Activated CD8-positive, alpha-beta memory T cell treated with anti-CD3 and anti-CD28 coated beads, Interleukin-2, amount 50 U/mL, for 24 hours (primary cell): ENCODE measurements around the gene DEPDC4.
"Not testable (repeated sequence)": the region's sequence is repeated elsewhere in the genome, so short reads cannot be mapped to it uniquely, and the experiment has no call there.

Experiments used
- DNase-seq: peaks from one replicate; pipeline ENCODE4 v3.0.0-alpha.2; 2020; ENCODE audit errors: extremely low read depth

The DEPDC4 gene

GRCh38 chr12:100263131-100263530 is 3.7 kb downstream of the DEPDC4 start:
- no peak for DNase-seq

GRCh38 chr12:100258127-100258526 is 8.8 kb downstream of the DEPDC4 start:
- no peak for DNase-seq

GRCh38 chr12:100254876-100255275 is 12.0 kb downstream of the DEPDC4 start:
- no peak for DNase-seq

- DNase-seq, result no peak
Measured at GRCh38 chr12:100253437-100253836, 13.4 kb downstream of the DEPDC4 start.

GRCh38 chr12:100251917-100252316 is 15.0 kb downstream of the DEPDC4 start:
- DNase-seq, result no peak

GRCh38 chr12:100249941-100250340 is 16.9 kb downstream of the DEPDC4 start:
- DNase-seq, result no peak

- DNase-seq, result no peak
Measured at GRCh38 chr12:100248886-100249285, 18.0 kb downstream of the DEPDC4 start.

GRCh38 chr12:100247765-100248164 is 19.1 kb downstream of the DEPDC4 start:
- no peak for DNase-seq

GRCh38 chr12:100243137-100243536 is 23.7 kb downstream of the DEPDC4 start:
- no peak for DNase-seq

GRCh38 chr12:100239589-100239988 is 27.3 kb downstream of the DEPDC4 start:
- DNase-seq, result no peak

- DNase-seq, result no peak
Measured at GRCh38 chr12:100238801-100239200, 28.1 kb downstream of the DEPDC4 start.

- no peak for DNase-seq
Measured at GRCh38 chr12:100234591-100235304, 32.1 kb downstream of the DEPDC4 start.

GRCh38 chr12:100234166-100234565 is 32.7 kb downstream of the DEPDC4 start:
- no peak for DNase-seq

GRCh38 chr12:100231873-100232272 is 35.0 kb downstream of the DEPDC4 start:
- DNase-seq, result not testable (repeated sequence)

- no peak for DNase-seq
Measured at GRCh38 chr12:100229876-100230275, 37.0 kb downstream of the DEPDC4 start.

- no peak for DNase-seq
Measured at GRCh38 chr12:100229036-100229635, 37.7 kb downstream of the DEPDC4 start.

GRCh38 chr12:100225491-100225890 is 41.4 kb downstream of the DEPDC4 start:
- no peak for DNase-seq

GRCh38 chr12:100222173-100222572 is 44.7 kb downstream of the DEPDC4 start:
- not testable (repeated sequence) for DNase-seq

GRCh38 chr12:100221523-100221922 is 45.4 kb downstream of the DEPDC4 start:
- no peak for DNase-seq

GRCh38 chr12:100219328-100220109 is 47.4 kb downstream of the DEPDC4 start:
- DNase-seq, result no peak

GRCh38 chr12:100216337-100216736 is 50.5 kb downstream of the DEPDC4 start:
- no peak for DNase-seq

- no peak for DNase-seq
Measured at GRCh38 chr12:100215209-100215608, 51.7 kb downstream of the DEPDC4 start.

GRCh38 chr12:100214518-100214917 is 52.4 kb downstream of the DEPDC4 start:
- no peak for DNase-seq
